ENCODE results near the gene SLC2A2. TPM values are rescaled to one million over a fixed set of nuclear protein-coding genes. Genes with fewer than 3 reads are reported as not detected.

The SLC2A2 gene
- total RNA-seq, 1 experiment from 2014 or later: not detected

- Mint-ChIP-seq H3K27ac (no peak overlapping the region), H3K4me1 (peaks cover 9% of the 10 kb centered on the region), H3K36me3 (no peaks in the 10 kb centered on the region), H3K27me3 (ENCODE audit: low read depth) (peaks cover 9% of the 10 kb centered on the region), H3K4me3 (no peak overlapping the region), H3K9me3 (no peaks in the 10 kb centered on the region; the same call in 1 of the 2 replicates)
- no peak for DNase-seq (ENCODE audit: low spot score)
- TF ChIP-seq ZNF281 (CRISPR knock-in tag; IDR thresholded peaks at IDR 0.05): no peak
- POLR2A ChIA-PET: no interaction called here
- ATAC-seq: no peak
- CTCF ChIA-PET: interaction anchor here (1.8 kb wide), 1 partner anchor 14 kb away, joined by 7 read pairs; no protein-coding TSS in a partner anchor
Measured at GRCh38 chr3:170976190-170976519, 50.4 kb downstream of the SLC2A2 start.

GRCh38 chr3:170975283-170976189 lies 51.0 kb downstream of the SLC2A2 start:
- H3K4me1 Mint-ChIP-seq: peaks cover 9% of the 10 kb centered on the region
- ChIA-PET POLR2A (no interaction called here), CTCF (interaction anchor here (0.7 to 1.8 kb wide), 2 partner anchors 12 to 14 kb away, joined by 3 to 7 read pairs; no protein-coding TSS in a partner anchor)
- ATAC-seq (no peak), DNase-seq (ENCODE audit: low spot score) (no peak)
- H3K27me3 Mint-ChIP-seq (ENCODE audit: low read depth): peaks cover 9% of the 10 kb centered on the region
- peaks cover 4% of the 10 kb centered on the region for H3K9me3 Mint-ChIP-seq
- H3K27ac Mint-ChIP-seq: no peak overlapping the region
- TF ChIP-seq RORB (CRISPR knock-in tag; IDR thresholded peaks at IDR 0.05) (no peak), ZNF232 (CRISPR knock-in tag; IDR thresholded peaks at IDR 0.05) (no peak), NR2C2 (CRISPR knock-in tag; IDR thresholded peaks at IDR 0.05) (no peak), ZBTB43 (CRISPR knock-in tag; IDR thresholded peaks at IDR 0.05) (no peak), FOXP4 (CRISPR knock-in tag; IDR thresholded peaks at IDR 0.05) (no peak), ZNF121 (CRISPR knock-in tag; IDR thresholded peaks at IDR 0.05) (no peak), FOXJ3 (CRISPR knock-in tag; IDR thresholded peaks at IDR 0.05; ENCODE audit: borderline replicate concordance) (no peak)
- H3K4me3 Mint-ChIP-seq: no peak overlapping the region
- H3K36me3 Mint-ChIP-seq: no peaks in the 10 kb centered on the region

GRCh38 chr3:170974872-170975271 lies 51.6 kb downstream of the SLC2A2 start:
- CTCF ChIA-PET: interaction anchor here (0.7 to 1.8 kb wide), 2 partner anchors 11 to 13 kb away, joined by 3 to 7 read pairs; no protein-coding TSS in a partner anchor

More at GRCh38 chr3:170974872-170975271, 51.6 kb downstream of the SLC2A2 start:
- DNase-seq (ENCODE audit: low spot score) (no peak), ATAC-seq (no peak)
- no peak overlapping the region for H3K27ac Mint-ChIP-seq
- no peak overlapping the region for H3K4me3 Mint-ChIP-seq
- H3K36me3 Mint-ChIP-seq: 0 out of 2 replicates have a peak, but pooled peaks cover 2% of the 10 kb centered on the region
- H3K27me3 Mint-ChIP-seq (ENCODE audit: low read depth): peaks cover 9% of the 10 kb centered on the region
- POLR2A ChIA-PET: no interaction called here
- TF ChIP-seq ZSCAN18 (CRISPR knock-in tag; IDR thresholded peaks at IDR 0.05) (no peak), ZNF423 (CRISPR knock-in tag; IDR thresholded peaks at IDR 0.05) (no peak), PREB (CRISPR knock-in tag; IDR thresholded peaks at IDR 0.05; ENCODE audit: borderline replicate concordance) (no peak), CREB1 (CRISPR knock-in tag; IDR thresholded peaks at IDR 0.05) (no peak), CBFB (CRISPR knock-in tag; IDR thresholded peaks at IDR 0.05; ENCODE audit: low read depth) (no peak), ZNF317 (CRISPR knock-in tag; IDR thresholded peaks at IDR 0.05; ENCODE audit: borderline replicate concordance, low read depth) (no peak), TCF7 (CRISPR knock-in tag; IDR thresholded peaks at IDR 0.05; ENCODE audit: low read depth) (no peak), USF2 (CRISPR knock-in tag; IDR thresholded peaks at IDR 0.05) (no peak), SOX15 (CRISPR knock-in tag; IDR thresholded peaks at IDR 0.05) (no peak), GTF2I (CRISPR knock-in tag; conservative IDR thresholded peaks at IDR 0.05) (no peak), MXD4 (CRISPR knock-in tag; IDR thresholded peaks at IDR 0.05; ENCODE audit: borderline replicate concordance) (no peak), TP53 (CRISPR knock-in tag; IDR thresholded peaks at IDR 0.05) (no peak), RORB (CRISPR knock-in tag; IDR thresholded peaks at IDR 0.05) (no peak)
- peaks cover 9% of the 10 kb centered on the region for H3K4me1 Mint-ChIP-seq
- H3K9me3 Mint-ChIP-seq: peaks cover 11% of the 10 kb centered on the region
